ENCODE results near the gene U2AF1L4.

The U2AF1L4 gene, protein sequence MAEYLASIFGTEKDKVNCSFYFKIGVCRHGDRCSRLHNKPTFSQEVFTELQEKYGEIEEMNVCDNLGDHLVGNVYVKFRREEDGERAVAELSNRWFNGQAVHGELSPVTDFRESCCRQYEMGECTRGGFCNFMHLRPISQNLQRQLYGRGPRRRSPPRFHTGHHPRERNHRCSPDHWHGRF

DNA sequence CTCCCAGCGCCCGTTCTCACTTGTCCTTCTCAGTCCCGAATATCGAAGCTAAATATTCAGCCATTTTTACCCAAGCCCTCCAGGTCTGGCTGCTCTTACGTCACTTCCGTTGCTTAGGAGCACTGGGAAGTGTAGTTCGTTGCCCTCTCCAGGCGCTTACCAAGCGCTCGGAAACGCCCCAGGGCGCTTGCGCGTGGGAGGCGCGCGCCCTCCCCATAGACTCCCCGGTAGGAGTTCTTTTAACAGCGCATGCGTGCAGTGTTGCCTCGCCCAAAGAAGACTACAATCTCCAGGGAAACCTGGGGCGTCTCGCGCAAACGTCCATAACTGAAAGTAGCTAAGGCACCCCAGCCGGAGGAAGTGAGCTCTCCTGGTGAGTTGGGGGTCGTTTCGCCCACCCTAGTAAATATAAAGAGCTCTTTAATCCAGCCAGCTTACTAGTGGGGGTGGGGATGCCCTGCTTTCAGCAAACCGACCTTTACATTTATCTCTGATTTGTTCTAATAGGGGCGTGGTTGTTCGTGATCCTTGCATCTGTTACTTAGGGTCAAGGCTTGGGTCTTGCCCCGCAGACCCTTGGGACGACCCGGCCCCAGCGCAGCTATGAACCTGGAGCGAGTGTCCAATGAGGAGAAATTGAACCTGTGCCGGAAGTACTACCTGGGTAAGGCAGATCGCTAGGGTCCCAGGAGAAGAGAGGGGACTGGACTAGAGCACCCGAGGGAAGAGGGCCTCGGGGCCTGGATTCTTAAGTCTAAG, at the start of gene U2AF1L4, which contains the start of gene PSENEN:
Gene U2AF1L4, minus strand, starts transcription at position 91 of the 759 bp plus-strand sequence. Its CDS starts 27 bp downstream, at position 64.
Gene PSENEN, plus strand, starts transcription at position 324 of the 759 bp plus-strand sequence. Its CDS starts 280 bp downstream, at position 604.
- peak; percentile 97 for DNase-seq

DNA sequence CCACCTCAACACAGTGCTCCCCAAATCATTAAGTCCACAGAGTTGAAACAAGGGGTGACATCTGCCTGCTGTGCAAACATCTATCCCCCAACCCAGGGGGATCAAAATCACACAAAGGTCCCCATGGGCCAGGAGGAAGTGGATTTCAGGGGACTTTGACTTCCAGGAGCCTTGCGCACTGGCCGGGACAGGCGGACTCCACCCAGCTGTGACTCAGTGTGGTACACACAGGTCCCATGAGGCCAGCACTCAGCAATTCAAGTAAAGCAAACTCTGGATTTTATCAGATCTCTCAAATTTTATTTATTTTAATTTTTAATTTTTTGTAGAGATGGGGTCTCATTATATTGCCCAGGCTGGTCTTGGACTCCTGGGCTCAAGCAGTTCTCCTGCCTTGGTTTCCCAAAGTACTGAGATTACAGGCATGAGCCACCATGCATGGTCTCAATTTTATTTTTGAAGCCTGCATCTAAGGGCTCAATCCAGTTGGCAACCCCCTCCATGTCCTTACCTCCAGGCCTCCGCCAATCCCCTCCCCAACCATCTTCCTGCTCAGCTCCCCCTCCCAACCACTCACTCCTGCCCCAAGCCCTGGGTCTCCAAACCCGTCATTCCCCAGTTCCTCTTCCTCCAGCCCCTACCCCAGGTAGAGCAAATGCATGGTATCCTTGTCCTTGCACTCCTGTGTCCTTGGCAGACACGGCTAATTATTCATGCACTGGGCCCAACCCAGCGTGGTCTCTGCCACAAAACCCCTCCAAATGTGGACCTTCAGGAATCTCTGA, 48.4 kb upstream of the U2AF1L4 start:
- no peak for DNase-seq

DNA sequence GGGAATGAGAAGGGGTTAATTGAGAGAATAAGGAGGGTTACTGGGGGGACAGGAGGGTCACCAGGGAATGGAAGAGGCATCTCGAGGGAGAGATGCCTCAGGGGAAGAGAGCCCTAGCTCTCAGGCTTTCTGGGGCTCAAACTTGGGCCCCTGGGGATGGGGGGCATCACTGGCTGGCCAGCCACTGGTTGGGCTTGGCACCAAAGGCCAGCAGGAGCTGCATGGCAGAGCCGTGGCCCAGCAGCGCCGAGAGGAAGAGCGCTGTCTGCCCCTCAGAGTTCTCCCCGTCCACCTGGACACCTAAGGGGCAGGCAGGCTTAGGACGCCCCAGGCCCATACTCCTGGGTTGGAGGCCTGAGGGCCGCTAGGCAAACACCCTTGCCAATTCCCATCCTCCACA, 47.7 kb upstream of the U2AF1L4 start:
- DNase-seq: no peak

DNA sequence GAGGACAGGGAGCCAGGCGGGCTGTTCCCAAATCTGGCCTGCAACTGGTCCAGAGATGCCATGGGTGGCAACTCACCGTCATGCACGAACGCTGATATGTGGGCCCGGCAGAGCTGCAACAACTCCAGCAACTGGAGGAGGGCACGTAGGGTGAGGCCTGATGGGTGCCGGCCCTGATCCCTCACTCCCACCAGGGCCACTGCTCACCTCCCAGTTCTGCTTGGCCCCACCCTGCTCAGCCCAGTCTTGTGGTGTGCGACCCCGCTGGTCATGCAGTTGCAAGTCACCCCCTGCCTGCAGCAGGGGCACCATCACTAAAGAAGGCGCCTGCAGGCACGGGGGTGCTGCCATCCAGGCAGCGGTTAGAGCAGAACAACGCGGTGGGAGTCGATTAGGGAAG, 47.1 kb upstream of the U2AF1L4 start:
- DNase-seq: no peak

DNA sequence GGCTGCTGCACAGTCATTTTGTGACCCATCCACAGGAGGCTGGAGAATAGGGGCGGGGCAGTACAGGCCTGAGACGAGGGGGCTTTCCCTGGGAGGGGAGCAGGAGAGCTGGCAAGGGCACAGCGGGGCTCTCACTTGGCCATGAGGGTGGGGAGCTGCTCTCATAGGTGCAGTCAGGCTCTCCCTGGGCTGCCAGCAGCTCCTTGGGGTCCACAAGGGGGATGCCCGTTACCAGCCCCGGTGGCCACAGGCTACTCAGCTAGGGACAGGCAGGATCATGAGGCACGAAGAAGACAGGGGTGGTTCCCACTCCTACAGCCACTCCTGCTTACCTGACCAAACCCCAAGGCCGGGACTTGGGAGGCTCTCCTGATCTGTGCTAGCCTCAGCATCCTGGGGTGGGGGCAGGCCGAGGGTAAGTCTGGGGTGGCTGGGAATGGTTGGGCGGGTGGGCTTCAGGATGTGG, 46.6 kb upstream of the U2AF1L4 start:
- no peak for DNase-seq

DNA sequence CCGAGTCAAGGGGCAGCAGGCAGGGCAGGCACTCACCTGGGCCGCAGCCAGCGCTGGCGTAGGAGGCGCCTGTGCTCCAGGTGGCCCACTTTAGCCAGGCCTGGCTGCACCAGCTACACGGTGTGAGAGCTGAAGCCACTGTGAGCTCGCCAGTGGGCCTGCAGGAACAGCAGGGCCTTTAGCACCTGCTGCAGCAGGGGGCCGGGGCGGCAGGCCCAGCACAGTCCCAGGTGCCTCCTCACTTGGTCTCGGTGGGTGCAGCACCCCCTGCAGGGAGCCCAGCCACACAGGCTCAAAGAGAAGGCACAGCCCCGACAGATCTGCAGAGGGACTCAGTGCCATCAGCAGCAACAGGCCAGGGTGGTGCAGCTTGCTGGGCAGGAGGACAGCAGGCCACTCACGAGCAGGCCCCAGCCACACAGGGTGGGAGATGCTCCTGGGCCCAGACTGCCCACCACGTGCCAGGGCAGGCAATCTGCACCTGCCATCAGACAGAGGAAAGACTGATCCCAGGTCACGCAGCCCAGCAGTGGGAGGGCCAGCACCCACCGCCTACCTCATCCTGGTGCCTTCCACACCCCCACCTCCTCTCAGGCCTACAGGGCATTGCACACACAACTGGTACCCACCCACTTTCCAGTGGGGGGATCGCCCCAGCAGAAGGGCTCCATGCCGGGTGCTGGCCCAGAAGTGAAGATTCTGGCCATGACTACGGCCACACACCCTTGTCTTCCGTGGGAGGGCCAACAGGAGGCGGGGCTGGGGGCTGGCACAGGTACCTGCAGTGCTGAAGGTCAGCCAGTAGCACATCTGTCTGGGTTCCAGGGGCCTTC, 46.0 kb upstream of the U2AF1L4 start:
- DNase-seq: peak; percentile 26

DNA sequence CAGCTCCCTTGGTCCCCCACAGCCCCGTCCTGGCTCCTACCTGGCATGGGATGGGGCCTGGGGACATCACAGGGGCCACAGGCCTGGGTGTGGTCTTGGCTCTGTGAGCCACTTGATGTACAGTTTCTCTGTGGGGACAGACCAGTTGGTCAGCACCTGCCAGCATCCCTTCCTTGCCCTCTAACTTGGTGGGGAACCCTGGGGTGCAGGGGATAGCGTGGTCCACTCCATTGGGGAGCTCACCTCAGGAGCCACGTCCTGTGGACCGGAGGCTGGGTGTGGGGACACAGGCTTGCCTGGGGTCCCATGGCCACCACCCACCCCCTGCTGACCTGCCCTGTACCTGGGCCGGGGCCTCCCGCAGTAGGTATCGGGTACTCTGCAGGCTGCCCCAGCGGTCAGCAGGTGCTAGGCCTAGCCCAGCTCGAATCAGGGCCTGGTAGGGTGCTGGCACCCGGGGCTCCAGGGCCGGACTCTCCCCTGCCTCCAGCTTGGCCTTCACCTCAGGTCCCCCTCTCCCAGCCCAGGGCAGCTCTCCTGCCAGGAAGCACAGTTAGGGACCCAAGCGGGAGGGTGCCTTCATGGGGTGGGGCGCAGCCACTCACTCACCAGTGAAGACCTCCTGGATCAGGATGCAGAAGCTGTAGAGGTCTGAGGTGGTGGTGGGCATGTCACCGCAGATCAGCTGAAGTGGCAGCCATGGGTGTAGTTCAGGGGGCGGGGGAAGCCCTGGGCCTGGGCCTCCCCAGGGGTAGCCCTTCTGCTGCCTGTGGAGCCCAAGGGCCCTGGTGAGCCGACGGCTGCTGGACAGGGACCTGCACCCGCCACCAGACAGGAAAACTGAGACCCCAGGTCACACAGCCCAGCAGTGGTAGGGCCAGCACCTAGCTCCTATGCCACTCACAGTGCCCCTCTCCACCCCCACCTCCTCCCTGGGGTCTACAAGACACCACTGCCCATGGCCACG, 45.0 kb upstream of the U2AF1L4 start:
- DNase-seq: no peak

DNA sequence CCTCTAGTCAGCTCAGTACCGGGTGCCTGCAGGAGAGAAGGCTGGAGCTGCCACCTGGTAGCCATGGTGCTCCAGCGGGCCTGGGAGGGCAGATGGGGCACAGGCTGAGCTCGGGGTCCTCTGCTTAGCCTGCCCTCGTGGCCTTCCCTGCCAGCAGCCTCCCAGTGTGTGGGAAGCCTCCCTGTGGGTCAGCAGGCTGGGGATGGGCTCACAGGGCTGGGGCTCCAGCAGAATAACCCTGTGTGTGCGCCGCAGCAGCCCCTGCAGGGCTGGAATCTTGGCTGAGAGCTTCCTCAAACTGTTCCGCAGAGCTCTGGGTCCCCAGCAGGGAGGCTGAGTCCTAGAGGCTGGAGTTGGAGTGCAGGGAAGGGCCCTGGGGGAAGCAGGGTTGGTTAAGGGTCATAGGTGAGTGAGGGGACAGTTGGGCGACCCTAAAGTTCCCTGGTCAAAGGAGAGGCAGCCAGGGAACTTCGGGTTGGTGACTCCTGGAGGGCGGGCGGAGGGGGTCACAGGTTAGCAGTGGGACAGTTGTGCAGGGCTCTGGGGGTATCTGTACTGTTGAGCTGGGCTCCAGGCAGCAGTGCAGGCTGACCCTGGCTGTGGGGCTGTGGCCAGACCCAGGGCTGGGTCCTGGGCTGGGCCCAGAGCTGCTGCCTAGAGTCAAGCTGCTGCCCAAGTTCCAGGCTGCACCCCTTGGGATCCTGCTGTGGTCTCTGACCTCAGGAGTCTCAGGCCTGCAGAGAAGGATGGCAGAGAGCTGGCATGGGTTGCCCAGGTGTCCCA, 44.2 kb upstream of the U2AF1L4 start:
- DNase-seq: no peak

DNA sequence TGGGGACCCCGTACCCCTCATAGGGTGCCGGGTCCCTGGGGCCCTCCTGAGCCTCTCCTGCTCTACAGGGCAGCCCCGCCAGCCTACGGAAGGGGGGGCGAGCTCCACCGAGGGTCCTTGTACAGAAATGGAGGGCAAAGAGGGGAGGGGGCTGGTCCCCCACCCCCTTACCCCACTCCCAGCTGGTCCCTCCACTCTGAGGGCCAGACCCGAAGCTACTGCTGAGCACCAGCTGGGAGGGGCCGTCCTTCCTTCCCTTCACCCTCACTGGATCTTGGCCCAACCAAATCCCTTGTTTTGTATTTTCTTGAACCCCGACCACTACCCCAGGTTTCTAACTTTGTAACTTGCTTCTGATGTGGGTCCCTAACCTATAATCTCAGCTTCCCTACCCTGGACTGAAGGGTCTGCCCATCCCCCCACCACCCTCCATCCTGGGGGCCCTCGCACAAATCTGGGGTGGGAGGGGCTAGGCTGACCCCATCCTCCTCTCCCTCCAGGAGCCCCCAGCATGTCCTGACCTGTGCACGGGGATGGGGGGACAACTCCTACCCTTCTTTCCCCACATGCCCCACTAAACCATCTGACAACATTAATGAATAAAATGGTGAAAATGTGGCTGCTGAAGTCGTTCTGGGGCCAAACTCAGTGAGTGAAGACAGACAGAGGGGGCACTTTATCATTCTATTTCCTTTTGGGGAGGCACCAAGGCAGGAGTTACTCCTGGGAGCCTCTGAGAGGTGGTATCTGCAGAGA, 43.2 kb upstream of the U2AF1L4 start:
- DNase-seq: no peak

DNA sequence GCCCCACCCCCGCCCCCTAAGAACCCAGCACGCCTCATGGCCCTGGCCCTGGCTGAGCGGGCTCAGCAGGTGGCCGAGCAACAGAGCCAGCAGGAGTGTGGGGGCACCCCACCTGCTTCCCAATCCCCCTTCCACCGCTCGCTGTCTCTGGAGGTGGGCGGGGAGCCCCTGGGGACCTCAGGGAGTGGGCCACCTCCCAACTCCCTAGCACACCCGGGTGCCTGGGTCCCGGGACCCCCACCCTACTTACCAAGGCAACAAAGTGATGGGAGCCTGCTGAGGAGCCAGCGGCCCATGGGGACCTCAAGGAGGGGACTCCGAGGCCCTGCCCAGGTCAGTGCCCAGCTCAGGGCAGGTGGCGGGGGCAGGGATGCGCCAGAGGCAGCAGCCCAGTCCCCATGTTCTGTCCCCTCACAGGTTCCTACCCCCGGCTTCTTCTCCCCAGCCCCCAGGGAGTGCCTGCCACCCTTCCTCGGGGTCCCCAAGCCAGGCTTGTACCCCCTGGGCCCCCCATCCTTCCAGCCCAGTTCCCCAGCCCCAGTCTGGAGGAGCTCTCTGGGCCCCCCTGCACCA, 42.1 kb upstream of the U2AF1L4 start:
- no peak for DNase-seq

DNA sequence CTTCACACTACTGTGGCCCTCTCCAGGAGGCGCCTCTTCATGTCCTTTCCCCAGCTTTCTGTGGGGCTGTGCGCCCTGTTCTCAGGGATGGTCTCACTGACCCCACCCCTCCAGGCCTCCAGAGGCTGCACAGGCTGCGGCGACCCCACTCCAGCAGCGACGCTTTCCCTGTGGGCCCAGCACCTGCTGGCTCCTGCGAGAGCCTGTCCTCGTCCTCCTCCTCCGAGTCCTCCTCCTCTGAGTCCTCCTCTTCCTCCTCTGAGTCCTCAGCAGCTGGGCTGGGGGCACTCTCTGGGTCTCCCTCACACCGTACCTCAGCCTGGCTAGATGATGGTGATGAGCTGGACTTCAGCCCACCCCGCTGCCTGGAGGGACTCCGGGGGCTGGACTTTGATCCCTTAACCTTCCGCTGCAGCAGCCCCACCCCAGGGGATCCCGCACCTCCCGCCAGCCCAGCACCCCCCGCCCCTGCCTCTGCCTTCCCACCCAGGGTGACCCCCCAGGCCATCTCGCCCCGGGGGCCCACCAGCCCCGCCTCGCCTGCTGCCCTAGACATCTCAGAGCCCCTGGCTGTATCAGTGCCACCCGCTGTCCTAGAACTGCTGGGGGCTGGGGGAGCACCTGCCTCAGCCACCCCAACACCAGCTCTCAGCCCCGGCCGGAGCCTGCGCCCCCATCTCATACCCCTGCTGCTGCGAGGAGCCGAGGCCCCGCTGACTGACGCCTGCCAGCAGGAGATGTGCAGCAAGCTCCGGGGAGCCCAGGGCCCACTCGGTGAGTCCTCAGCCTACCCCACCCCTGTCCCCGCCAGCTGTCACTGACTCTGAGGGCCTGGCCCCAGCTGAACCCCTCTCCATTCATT, 41.3 kb upstream of the U2AF1L4 start:
- no peak for DNase-seq

DNA sequence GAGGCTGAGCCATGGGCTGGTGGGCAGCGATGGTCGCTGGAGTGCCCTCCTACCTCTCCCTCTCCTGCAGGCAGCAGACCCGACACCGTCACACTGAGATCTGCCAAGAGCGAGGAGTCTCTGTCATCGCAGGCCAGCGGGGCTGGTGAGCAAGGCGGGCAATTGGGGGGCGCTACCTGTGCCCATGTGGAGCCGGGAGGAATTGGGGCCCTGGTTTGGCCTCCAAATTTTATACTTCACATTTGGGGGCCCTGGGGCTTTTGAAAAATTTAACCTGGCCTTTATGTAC, 40.1 kb upstream of the U2AF1L4 start:
- DNase-seq: no peak

DNA sequence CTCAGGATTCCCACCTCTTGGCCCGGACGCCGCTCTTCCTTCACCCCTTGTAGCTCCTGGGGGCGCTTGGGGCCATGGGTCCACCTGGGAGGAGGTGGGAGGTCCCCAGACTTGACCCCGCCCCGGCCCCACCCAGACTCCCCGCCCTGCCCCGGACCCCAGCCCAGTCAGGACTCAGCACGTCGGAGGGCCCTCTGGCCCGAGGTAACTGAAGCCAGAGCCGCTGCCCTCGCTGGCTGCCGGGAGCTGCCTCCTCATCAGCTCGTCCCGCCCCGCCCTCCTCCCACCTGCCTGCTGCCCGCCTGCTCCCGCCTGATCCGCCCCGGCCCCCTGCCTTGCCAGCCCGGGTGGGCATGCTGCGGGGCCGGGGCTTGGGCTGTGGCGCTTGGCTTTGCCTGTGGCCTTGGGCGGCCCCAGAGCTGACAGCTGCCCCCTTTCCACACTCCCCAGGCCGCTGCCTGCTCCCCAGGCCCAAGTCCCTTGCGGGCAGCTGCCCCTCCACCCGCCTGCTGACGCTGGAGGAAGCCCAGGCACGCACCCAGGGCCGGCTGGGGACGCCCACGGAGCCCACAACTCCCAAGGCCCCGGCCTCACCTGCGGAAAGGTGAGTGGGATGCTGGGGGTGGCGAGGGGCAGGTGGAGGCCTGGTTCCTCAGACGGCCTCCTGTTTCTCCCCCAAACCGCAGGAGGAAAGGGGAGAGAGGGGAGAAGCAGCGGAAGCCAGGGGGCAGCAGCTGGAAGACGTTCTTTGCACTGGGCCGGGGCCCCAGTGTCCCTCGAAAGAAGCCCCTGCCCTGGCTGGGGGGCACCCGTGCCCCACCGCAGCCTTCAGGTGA, 39.5 kb upstream of the U2AF1L4 start:
- no peak for DNase-seq

DNA sequence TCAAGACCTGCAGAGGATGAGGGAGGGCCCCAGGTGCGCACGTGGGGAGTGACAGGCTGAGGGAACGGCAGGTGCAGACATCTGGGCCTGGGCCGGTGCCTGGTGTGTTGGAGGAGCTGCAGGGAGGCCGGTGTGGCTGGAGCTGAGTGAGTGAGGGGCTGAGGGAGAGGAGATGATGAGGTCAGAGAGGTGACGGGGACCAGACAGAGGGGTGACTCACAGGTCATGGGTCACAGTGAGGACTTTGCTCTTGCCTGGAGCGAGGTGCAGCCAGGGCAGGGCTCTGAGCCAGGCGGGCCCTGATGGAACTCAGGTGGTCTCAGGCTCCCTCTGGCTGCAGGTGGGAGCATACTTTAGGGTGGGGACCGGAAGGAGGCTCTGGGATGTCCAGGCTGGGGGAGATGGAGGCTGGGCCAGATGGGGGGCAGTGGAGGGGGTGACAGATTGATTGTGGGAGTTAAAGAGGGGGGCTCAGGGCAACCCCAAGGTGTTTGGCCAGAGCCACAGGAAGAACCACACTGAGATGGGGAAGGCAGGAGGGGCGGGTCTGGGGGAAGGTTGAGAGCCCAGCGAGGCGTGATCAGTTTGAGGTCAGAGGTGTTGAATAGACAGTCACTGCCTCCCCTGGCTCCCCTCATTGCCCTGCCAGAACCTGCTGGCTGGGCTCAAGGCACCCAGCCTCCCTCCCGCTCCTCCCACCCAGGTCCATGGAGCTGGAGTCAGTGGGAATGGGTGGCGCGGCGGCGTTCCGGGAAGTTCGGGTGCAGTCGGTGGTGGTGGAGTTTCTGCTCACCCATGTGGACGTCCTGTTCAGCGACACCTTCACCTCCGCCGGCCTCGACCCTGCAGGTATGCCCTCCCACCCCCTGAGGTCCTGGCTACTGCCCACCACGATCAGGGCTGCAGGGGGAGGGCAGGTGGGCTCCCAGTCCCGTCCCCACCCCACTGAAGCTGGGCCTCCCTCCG, 38.5 kb upstream of the U2AF1L4 start:
- no peak for DNase-seq

DNA sequence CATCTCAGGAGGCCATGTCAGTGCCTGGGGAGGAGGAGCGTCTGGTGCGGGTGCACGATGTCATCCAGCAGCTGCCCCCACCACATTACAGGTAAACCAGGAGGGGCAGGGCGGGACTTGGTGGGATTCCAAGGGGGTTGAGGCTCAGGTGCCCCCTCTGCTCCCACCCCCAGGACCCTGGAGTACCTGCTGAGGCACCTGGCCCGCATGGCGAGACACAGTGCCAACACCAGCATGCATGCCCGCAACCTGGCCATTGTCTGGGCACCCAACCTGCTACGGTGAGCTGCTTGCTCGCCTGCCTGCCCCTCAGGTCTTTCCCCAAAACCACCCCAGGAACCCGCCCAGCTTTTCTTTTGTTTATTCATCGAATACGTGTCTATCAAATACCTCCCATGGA, 37.4 kb upstream of the U2AF1L4 start:
- DNase-seq: no peak

DNA sequence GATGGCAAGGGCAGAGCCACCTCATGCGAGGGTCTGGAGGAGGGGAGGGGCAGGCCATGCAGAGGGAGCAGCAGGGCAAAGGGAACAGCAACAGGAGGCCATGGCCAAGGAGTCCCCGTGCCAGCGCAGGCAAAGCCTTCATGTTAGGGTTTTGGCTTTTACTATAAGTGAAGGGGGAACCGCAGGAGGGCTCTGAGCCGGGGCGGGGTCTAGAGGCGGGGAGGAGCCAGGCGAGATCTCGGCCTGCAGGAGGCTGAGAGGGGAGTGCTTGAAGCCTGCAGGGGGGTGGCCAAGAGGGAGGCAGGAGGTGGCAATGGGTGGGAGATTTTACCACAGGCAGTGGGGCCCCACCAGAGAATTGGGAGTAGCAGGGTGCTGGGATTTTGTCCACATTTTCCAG, 36.4 kb upstream of the U2AF1L4 start:
- DNase-seq: no peak

DNA sequence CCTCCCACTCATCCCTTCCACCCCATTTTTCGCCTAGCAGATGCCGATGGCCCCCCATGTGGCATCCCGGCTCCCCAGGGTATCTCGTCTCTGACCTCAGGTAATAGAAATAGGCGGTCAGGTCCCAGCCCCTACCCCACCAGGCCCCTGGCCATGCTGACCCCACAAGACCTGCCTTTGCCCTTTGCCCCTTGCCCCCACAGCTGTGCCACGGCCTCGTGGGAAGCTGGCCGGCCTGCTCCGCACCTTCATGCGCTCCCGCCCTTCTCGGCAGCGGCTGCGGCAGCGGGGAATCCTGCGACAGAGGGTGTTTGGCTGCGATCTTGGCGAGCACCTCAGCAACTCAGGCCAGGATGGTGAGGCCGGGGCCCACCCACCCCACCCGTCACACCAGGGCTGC, 35.5 kb upstream of the U2AF1L4 start:
- DNase-seq: no peak

All from NCI-H2107 (cell line).